Loucy (cell line): Measurements from ENCODE around the gene ZNF726.

Experiments
- EZH2phosphoT487 ChIP-seq: fragments of 200-600 bp; IDR thresholded peaks from 2 replicates; pipeline ENCODE4 v1.6.1; 2018; ENCODE audit warnings: antibody characterized with exemption, mild to moderate bottlenecking, moderate library complexity, borderline replicate concordance
- TF ChIP-seq, protein P1 (sequence below): fragments of 200-600 bp; sonication (generic); conservative IDR thresholded peaks from 2 replicates; pipeline ENCODE4 v1.5.1; 2014; ENCODE audit warnings: mild to moderate bottlenecking, antibody characterized with exemption, low read length

DNA sequence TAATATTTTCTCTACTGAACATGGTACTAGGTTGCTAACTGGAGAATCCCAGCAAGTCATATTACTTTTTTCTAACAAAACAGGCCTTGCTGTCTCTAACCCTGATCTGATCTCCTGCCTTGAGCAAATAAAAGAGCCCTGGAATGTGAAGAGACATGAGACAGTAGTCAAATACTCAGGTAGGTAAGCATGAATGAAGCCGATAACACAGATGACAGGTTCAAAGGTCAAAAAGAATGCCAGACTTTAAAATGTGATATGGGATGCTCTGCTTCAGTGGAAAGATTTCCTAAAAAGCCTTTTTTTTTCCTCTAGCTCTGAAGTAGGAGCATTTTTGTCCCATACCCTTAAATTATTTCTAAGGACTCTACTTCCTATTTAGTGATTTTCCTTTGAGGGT, 28.7 kb downstream of the ZNF726 start:
- TF ChIP-seq, protein P1, sequence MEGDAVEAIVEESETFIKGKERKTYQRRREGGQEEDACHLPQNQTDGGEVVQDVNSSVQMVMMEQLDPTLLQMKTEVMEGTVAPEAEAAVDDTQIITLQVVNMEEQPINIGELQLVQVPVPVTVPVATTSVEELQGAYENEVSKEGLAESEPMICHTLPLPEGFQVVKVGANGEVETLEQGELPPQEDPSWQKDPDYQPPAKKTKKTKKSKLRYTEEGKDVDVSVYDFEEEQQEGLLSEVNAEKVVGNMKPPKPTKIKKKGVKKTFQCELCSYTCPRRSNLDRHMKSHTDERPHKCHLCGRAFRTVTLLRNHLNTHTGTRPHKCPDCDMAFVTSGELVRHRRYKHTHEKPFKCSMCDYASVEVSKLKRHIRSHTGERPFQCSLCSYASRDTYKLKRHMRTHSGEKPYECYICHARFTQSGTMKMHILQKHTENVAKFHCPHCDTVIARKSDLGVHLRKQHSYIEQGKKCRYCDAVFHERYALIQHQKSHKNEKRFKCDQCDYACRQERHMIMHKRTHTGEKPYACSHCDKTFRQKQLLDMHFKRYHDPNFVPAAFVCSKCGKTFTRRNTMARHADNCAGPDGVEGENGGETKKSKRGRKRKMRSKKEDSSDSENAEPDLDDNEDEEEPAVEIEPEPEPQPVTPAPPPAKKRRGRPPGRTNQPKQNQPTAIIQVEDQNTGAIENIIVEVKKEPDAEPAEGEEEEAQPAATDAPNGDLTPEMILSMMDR = no peak
- no peak for TF ChIP-seq EZH2phosphoT487
